MCF 10A (cell line): ENCODE results near the gene BNC2. TPM values are rescaled to one million over a fixed set of nuclear protein-coding genes. Genes with fewer than 3 reads are reported as not detected.

Source experiments
- BruUV-seq: library from RNA; stranded (reverse); fragments of 400-500 nt; replicated peaks from 2 replicates; lab custom pipeline; 2021; lab: Mats Ljungman, UMichigan
- CTCF ChIA-PET: fragments of 300-600 bp; sonication (Branson Sonifier 250); formaldehyde crosslinking; extraction: SDS; loops from one replicate; lab custom pipeline; 2021; ENCODE audit warnings: antibody characterized with exemption, inconsistent platforms; lab: Yijun Ruan, JAX
- POLR2A ChIA-PET: fragments of 300-600, 350-650 bp; sonication (Branson Sonifier 250); formaldehyde crosslinking; extraction: SDS; loops from one replicate; lab custom pipeline; 2020; ENCODE audit warnings: antibody characterized with exemption, inconsistent platforms; lab: Yijun Ruan, JAX
- DNase-seq: peaks from one replicate; pipeline ENCODE4 v3.0.0-alpha.2; 2018; ENCODE audit not compliant: unreplicated experiment
- H3K27ac Mint-ChIP-seq: one replicate; pipeline ENCODE4 v1.8.0; 2022; ENCODE audit warnings: mild to moderate bottlenecking, low read depth, mixed read lengths; ENCODE audit not compliant: unreplicated experiment
- H3K27me3 Mint-ChIP-seq: one replicate; pipeline ENCODE4 v1.8.0; 2022; ENCODE audit warnings: mixed read lengths; ENCODE audit not compliant: insufficient read depth, unreplicated experiment
- H3K36me3 Mint-ChIP-seq: one replicate; pipeline ENCODE4 v1.8.0; 2022; ENCODE audit warnings: mild to moderate bottlenecking, moderate library complexity, mixed read lengths; ENCODE audit not compliant: insufficient read depth, unreplicated experiment
- H3K4me1 Mint-ChIP-seq: one replicate; pipeline ENCODE4 v1.8.0; 2022; ENCODE audit warnings: mixed read lengths; ENCODE audit not compliant: insufficient read depth, unreplicated experiment
- H3K4me3 Mint-ChIP-seq: one replicate; pipeline ENCODE4 v1.8.0; 2022; ENCODE audit warnings: mild to moderate bottlenecking, moderate library complexity, mixed read lengths; ENCODE audit not compliant: unreplicated experiment
- H3K9me3 Mint-ChIP-seq: one replicate; pipeline ENCODE4 v1.8.0; 2022; ENCODE audit warnings: mixed read lengths; ENCODE audit not compliant: unreplicated experiment
- intact Hi-C: fragments of 100-400 bp; cut with micrococcal nuclease; formaldehyde crosslinking; loops from 2 replicates; pipeline ENCODE4 v1.14.1; 2022
- total RNA-seq: library from RNA; stranded (reverse); gene quantifications from 2 replicates; pipeline ENCODE4 v1.2.3, GENCODE V29; 2022
- TF ChIP-seq, protein P1 (sequence below): fragments of 200-600 bp; IDR thresholded peaks from one replicate; pipeline ENCODE4 v1.8.0; 2022; ENCODE audit warnings: antibody characterized with exemption, mild to moderate bottlenecking; ENCODE audit not compliant: unreplicated experiment

BNC2 gene
- total RNA-seq, 1 experiment from 2014 or later = not detected

GRCh38 chr9:16680541-16680940 lies 189.9 kb downstream of the BNC2 start:
- no TSS peak for BruUV-seq
- Mint-ChIP-seq H3K27me3 (peaks cover 48% of the 10 kb centered on the region), H3K27ac (no peak overlapping the region), H3K4me1 (no peaks in the 10 kb centered on the region), H3K9me3 (no peaks in the 10 kb centered on the region), H3K36me3 (no peaks in the 10 kb centered on the region), H3K4me3 (no peak overlapping the region)
- ChIA-PET POLR2A (interaction anchor here (0.6 kb wide), 2 partner anchors 85 to 681 kb away, joined by 4 to 5 read pairs; no protein-coding TSS in a partner anchor), CTCF (interaction anchor here (0.6 kb wide), 2 partner anchors 165 to 185 kb away, joined by 3 read pairs; no protein-coding TSS in a partner anchor)
- intact Hi-C loops = no loop called here
- DNase-seq = no peak
- TF ChIP-seq, protein P1, sequence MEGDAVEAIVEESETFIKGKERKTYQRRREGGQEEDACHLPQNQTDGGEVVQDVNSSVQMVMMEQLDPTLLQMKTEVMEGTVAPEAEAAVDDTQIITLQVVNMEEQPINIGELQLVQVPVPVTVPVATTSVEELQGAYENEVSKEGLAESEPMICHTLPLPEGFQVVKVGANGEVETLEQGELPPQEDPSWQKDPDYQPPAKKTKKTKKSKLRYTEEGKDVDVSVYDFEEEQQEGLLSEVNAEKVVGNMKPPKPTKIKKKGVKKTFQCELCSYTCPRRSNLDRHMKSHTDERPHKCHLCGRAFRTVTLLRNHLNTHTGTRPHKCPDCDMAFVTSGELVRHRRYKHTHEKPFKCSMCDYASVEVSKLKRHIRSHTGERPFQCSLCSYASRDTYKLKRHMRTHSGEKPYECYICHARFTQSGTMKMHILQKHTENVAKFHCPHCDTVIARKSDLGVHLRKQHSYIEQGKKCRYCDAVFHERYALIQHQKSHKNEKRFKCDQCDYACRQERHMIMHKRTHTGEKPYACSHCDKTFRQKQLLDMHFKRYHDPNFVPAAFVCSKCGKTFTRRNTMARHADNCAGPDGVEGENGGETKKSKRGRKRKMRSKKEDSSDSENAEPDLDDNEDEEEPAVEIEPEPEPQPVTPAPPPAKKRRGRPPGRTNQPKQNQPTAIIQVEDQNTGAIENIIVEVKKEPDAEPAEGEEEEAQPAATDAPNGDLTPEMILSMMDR = no peak

DNA sequence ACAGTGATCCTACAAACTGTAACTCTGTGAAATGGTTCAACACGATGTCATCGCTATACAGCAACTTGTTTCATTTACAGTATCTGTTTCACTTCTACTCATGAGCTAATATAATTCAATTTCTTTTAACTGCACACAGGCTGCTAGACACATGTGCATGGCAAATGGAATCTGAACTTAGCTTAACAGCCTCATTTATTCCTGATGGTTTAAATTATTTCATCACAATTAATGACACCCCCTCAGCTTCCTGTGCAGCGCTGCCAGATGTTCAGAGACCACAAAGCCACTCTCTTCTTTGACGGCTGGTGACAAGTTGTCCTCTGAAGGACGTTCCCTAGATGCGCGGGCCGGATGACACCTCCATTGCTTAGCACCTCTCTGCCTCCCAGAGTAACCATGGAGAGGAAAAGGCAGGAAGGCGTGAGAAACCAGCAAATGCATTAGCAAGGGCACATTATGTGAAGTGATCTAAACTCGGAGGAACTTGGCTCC lies 191.1 kb downstream of the BNC2 start:
- TF ChIP-seq, protein P1 = no peak
- Mint-ChIP-seq H3K27ac (no peak overlapping the region), H3K4me1 (no peaks in the 10 kb centered on the region), H3K36me3 (no peaks in the 10 kb centered on the region), H3K27me3 (peaks cover 45% of the 10 kb centered on the region), H3K9me3 (no peaks in the 10 kb centered on the region), H3K4me3 (no peak overlapping the region)
- ChIA-PET CTCF (interaction anchor here (0.6 kb wide), 1 partner anchor 251 kb away, joined by 3 read pairs; no protein-coding TSS in a partner anchor), POLR2A (no interaction called here)
- intact Hi-C loops = no loop called here
- BruUV-seq = no TSS peak
- no peak for DNase-seq

- CTCF ChIA-PET = no interaction called here
- DNase-seq = no peak
- POLR2A ChIA-PET = no interaction called here
- TF ChIP-seq, protein P1 = no peak
- Mint-ChIP-seq H3K4me3 (no peak overlapping the region), H3K36me3 (no peaks in the 10 kb centered on the region), H3K4me1 (no peaks in the 10 kb centered on the region), H3K9me3 (no peaks in the 10 kb centered on the region), H3K27ac (no peak overlapping the region), H3K27me3 (peaks cover 20% of the 10 kb centered on the region)
- BruUV-seq = no TSS peak
- intact Hi-C loops = no loop called here
These were observed 194.0 kb downstream of the BNC2 start for GRCh38 chr9:16676519-16676918.

- no peaks in the 10 kb centered on the region for H3K9me3 Mint-ChIP-seq
- no peak overlapping the region for H3K4me3 Mint-ChIP-seq
- CTCF ChIA-PET = interaction anchor here (0.7 kb wide), 1 partner anchor 89 kb away, joined by 3 read pairs; no protein-coding TSS in a partner anchor
- no peak overlapping the region for H3K27ac Mint-ChIP-seq
- POLR2A ChIA-PET = no interaction called here
- intact Hi-C loops = no loop called here
- BruUV-seq = no TSS peak
- H3K36me3 Mint-ChIP-seq = no peaks in the 10 kb centered on the region
- TF ChIP-seq, protein P1 = no peak
- H3K4me1 Mint-ChIP-seq = no peaks in the 10 kb centered on the region
- peak; percentile 34 for DNase-seq
- peaks cover 14% of the 10 kb centered on the region for H3K27me3 Mint-ChIP-seq
These were observed 195.3 kb downstream of the BNC2 start for GRCh38 chr9:16675131-16675530.
